ENCODE measurements around the gene ZIC5.

The ZIC5 gene

GRCh38 chr13:99975626-99976025, 4.1 kb upstream of the ZIC5 start:
- no peak for DNase-seq

- DNase-seq = no peak
Measured at GRCh38 chr13:99974939-99975561, 3.5 kb upstream of the ZIC5 start.

GRCh38 chr13:99974296-99974938, 2.9 kb upstream of the ZIC5 start:
- DNase-seq = no peak

- DNase-seq = no peak
Measured at GRCh38 chr13:99973808-99974185, 2.2 kb upstream of the ZIC5 start.

- DNase-seq = no peak
Measured at GRCh38 chr13:99973163-99973807, 1.7 kb upstream of the ZIC5 start.

GRCh38 chr13:99972190-99972731, 694 bp upstream of the ZIC5 start:
- no peak for DNase-seq

GRCh38 chr13:99970651-99971575, 654 bp downstream of the ZIC5 start:
- no peak for DNase-seq

GRCh38 chr13:99969919-99970650, 1.5 kb downstream of the ZIC5 start:
- DNase-seq = no peak

GRCh38 chr13:99969453-99969918, 2.1 kb downstream of the ZIC5 start:
- DNase-seq = no peak

- DNase-seq = no peak
Measured at GRCh38 chr13:99968521-99969452, 2.8 kb downstream of the ZIC5 start.

GRCh38 chr13:99967869-99968520, 3.6 kb downstream of the ZIC5 start:
- DNase-seq = no peak

GRCh38 chr13:99967498-99967868, 4.1 kb downstream of the ZIC5 start:
- no peak for DNase-seq

- DNase-seq = no peak
Measured at GRCh38 chr13:99966064-99966805, 5.3 kb downstream of the ZIC5 start.

- no peak for DNase-seq
Measured at GRCh38 chr13:99965329-99966000, 6.1 kb downstream of the ZIC5 start.

GRCh38 chr13:99963816-99964339, 7.7 kb downstream of the ZIC5 start:
- no peak for DNase-seq

- DNase-seq = no peak
Measured at GRCh38 chr13:99962242-99962641, 9.3 kb downstream of the ZIC5 start.

- no peak for DNase-seq
Measured at GRCh38 chr13:99961636-99962035, 9.9 kb downstream of the ZIC5 start.

- no peak for DNase-seq
Measured at GRCh38 chr13:99960663-99961311, 10.8 kb downstream of the ZIC5 start.
